ENCODE data around the gene APLN.
A peak's percentile ranks its signal among the peaks of the same experiment; 100 is the strongest.

APLN gene

GRCh38 chrX:129600981-129601424, 53.8 kb downstream of the APLN start:
- peak; percentile 63 for TF ChIP-seq CTCF (IDR thresholded peaks at IDR 0.05)

GRCh38 chrX:129599996-129600395, 54.8 kb downstream of the APLN start:
- no peak for TF ChIP-seq CTCF (IDR thresholded peaks at IDR 0.05)

GRCh38 chrX:129599499-129599898, 55.3 kb downstream of the APLN start:
- TF ChIP-seq CTCF (IDR thresholded peaks at IDR 0.05) = no peak

- TF ChIP-seq CTCF (IDR thresholded peaks at IDR 0.05) = no peak
Observed at GRCh38 chrX:129597905-129598304, 56.9 kb downstream of the APLN start.

- no peak for TF ChIP-seq CTCF (IDR thresholded peaks at IDR 0.05)
Observed at GRCh38 chrX:129596077-129596476, 58.7 kb downstream of the APLN start.

Data from LNCAP (cell line).